Hematopoietic multipotent progenitor cell treated with erythropoietin and hydrocortisone succinate and interleukin-3 and kit ligand, for 15 days (in vitro differentiated cells): ENCODE measurements around the gene RGCC.
"Not testable (repeated sequence)": the region's sequence is repeated elsewhere in the genome, so short reads cannot be mapped to it uniquely, and the experiment has no call there.

Experiments used
- DNase-seq: peaks from one replicate; pipeline ENCODE4 v3.0.0-alpha.2; 2015; ENCODE audit warnings: low spot score

Gene RGCC

GRCh38 chr13:41456768-41457588, at the start of gene RGCC:
TSS of gene RGCC (plus strand) at chr13:41457550. CDS start at chr13:41457708, 158 bp downstream.
- peak; percentile 85 for DNase-seq

DNA sequence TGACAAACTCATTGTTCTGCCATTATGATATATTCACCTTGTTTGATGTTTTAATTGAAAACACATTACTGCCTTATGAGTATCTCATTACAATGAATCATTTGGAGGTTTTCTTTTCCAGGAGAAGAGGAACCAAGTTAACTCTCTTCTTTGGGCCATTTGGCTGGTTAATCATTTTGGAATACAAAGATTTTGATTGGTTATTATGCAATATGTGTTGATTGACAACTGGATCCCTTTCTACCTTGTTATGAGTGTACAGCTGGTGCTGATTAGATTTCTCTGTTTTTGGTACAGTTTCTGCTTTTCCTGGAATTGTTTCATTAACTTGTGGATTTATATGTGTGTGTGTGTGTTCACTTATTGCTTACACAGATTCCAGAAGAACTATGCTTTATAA, 49.2 kb upstream of the RGCC start:
- DNase-seq, result no peak

DNA sequence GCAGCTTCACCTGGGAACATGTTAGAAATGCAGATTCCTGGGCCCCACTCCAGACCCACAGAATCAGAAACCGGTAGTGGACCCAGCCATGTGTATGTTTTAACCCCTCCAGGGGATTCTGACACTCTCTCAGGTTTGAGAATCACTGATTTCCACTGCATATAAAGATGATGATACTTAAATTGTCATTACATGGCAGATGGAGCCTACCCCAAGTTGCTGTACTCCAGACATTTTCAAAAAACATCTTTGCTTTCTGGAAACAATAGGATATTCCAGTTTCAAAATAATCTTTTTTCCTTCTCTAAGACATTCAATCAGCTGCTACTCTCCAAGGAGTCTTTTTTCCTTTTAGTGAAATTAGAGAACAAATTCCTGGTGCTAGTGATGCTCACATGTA, 48.6 kb upstream of the RGCC start:
- no peak for DNase-seq

- no peak for DNase-seq
Measured at GRCh38 chr13:41409611-41410010, 47.7 kb upstream of the RGCC start.

- DNase-seq, result no peak
Measured at GRCh38 chr13:41411060-41411459, 46.3 kb upstream of the RGCC start.

DNA sequence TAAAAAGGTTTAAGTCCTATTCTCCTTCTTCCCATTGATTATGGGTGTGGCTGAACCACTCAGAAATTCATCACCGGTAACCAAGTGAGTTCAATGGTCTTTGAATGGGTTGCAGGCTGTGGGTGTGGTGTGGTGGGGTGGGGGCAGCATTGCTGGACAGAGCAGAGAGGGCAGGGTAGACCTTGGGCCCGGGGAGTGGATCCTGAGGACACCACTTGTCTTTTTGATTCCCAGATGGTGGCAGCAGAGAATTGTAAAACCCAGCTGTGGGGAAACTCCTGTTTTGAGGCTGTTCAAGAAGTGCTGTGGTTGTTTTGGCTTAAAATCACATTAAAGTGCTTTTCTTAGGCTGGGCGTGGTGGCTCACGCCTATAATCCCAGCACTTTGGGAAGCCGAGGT, 45.8 kb upstream of the RGCC start:
- peak; percentile 32 for DNase-seq

GRCh38 chr13:41413872-41414271, 43.5 kb upstream of the RGCC start:
- DNase-seq, result no peak

GRCh38 chr13:41416276-41416675, 41.1 kb upstream of the RGCC start:
- DNase-seq, result no peak

DNA sequence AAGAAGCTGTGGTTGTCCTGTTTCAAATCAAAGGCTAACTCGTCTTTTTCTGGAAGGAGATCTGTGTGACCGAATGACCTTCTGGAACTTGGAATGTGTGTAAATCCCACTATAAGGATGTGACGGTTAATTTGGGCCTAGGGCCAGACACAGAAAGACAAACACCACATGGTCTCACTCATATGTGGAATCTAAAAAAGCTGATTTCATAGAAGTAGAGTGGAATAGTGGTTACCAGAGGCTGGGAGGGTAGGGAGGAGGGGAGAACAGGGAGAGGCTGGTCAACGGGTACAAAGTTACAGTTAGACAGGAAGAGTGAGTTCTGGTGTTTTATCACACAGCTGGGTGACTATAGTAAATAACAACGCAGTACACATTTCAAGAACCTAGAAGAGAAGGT, 39.3 kb upstream of the RGCC start:
- DNase-seq, result no peak

DNA sequence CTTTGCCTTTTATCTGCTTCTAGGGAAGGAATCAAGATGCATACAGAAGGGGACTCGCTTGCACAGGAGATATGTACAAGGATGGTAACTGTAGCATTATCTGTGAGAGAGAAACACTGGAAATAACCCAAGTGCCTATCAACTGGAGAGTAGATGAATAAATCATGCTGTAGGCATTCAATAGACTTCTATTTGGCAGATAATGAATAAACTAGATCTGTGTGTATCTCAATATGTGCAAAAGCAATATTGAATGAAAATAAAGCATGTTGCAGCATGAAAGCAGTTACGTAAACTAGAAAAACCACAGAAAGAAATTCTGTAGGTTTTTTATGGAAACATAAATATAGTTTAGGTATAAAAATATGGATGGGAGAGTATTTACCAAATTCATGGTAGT, 38.6 kb upstream of the RGCC start:
- no peak for DNase-seq

DNA sequence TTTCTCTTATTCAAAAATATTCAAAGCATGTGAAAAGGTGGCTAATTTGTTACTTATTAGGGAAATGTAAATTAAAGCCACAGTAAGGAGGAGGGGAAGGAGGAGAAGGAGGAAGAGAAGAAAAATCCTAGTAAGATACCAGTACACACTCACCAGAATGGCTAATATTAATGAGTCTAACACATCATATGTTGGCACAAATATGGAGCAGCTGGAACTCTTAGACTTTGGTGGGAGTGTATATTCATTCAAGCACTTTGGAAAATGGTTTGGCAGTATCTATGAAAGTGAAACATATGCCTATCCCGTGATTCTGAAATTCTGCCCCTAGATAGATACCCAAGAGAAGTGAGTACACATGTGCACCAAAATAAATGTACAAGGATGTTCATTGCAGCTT, 38.1 kb upstream of the RGCC start:
- DNase-seq, result no peak

DNA sequence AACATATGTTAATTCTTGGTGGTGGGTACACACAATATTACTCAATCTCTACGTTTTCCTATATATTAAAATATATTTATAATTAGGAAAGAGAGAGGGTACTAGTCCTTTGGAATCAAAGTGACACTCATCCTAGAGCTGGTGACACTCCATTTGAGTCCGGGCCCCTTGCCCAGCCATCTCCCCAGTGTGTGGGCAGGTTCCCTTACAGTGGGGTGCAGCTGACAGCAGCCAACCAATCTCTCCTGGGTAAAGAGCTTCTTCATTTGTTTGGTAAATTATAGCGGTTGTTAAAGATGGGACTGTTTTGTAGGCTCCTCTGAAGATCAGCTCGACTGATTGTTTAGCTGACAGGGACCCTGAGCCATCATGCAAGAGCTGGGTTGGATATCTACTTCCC, 37.2 kb upstream of the RGCC start:
- no peak for DNase-seq

GRCh38 chr13:41421330-41421729, 36.0 kb upstream of the RGCC start:
- not testable (repeated sequence) for DNase-seq

- DNase-seq, result not testable (repeated sequence)
Measured at GRCh38 chr13:41421983-41422382, 35.4 kb upstream of the RGCC start.

DNA sequence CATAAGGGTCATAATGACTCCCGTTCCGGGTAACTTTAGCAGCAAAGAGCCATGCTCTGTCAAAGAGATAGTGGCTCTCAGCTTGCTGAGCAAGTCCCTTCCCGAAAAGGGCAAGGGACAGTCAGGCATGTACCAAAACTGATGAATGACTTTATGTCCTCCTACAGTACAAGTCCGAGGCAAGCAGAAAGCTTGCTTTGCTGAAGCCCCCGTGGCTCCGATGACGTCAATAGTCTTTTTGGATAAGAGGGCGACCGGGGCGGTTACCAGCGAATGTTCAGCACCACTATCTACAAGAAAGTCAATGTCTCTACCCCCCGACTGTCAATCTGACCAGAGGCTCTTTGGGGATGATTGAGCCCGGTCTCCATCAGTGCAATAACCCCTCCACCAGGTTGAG, 34.1 kb upstream of the RGCC start:
- DNase-seq, result not testable (repeated sequence)

- DNase-seq, result not testable (repeated sequence)
Measured at GRCh38 chr13:41424675-41425074, 32.7 kb upstream of the RGCC start.

DNA sequence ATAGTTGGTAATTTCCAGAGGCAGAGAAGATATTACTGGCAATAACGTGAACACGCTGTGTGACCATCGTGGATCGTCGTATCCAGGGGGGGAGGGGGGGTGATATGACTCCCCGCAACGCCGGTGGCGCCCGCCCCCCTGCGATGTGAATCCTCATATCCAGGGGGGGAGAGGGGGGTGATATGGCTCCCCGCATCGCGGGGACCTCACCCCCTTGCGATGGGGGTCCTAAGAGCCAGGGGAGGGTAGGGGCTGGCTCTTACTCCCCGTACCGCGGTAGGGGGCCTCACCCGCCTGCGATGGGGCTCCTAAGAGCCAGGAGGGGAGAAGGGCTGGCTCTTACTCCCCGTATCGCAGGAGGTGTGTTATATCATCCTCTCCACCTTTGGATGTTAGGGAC, 31.3 kb upstream of the RGCC start:
- no peak for DNase-seq

DNA sequence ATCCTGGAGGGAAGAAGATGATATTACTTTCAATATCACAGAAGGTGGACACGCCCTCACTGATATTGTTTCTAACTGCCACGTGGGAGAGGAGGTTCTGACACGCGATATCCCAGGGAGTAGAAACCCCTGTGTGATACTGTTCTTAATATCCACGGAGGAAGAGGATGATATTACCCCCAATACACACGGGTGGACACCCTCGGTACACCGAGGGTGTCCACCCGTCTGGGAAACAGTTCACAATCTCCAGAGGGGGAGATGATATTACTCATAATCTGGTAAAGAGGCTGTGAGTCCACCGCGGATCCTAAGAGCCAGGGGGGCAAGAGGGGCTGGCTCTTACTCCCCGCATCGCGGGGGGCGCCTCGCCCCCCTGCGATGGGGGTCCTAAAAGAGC, 29.7 kb upstream of the RGCC start:
- no peak for DNase-seq

GRCh38 chr13:41428155-41428554, 29.2 kb upstream of the RGCC start:
- DNase-seq, result no peak

DNA sequence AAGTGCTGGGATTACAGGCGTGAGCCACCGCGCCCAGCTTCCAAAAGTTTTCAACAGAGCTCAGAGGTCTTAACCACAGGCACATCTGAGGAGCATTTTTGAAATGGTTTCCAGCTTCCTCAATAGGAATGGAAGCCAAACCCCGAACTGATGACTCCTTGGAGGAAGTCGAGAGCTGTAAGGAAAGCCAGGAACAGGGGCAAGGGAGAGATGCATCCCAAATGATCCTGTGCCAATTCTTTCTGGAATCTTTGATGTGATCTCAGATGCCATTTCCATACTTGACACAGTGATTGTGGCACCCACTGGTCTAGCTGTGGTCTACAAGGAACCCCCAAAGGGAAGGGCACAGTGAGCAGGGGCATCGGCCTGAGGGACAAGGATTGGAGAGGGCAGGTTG, 23.3 kb upstream of the RGCC start:
- not testable (repeated sequence) for DNase-seq

DNA sequence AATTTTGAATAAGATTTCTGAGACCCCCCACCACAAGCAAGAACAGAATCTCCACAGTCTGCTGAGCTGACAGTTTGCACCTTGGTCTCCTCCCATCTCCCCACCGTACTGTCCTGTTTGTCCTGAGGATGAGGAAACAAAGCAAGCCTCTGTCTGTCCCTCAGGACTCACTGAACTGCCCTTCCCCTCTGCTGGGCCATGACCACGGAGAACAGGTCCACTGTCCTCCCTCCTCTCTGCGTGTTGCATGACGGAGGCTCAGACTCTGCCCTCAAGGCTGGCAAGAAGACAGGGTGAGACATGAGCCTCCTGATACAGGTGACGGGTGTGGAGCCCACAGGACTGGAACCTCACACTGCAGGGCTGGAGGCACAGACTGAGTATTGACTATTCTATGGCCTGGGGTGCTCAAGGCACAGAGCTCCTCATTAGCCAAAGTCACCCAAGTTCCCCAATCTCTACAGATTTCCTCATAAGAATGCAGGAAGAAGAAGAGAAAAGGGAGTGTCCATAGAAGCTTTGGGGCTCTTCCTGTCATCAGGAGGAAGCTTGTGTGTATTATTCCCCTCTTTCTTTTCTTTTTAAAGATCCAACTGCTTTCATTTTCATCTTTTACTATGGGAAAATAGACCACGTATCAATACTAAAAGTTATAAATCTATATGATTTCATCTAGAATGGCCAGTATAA, 22.4 kb upstream of the RGCC start:
- no peak for DNase-seq

GRCh38 chr13:41443969-41444368, 13.4 kb upstream of the RGCC start:
- no peak for DNase-seq

DNA sequence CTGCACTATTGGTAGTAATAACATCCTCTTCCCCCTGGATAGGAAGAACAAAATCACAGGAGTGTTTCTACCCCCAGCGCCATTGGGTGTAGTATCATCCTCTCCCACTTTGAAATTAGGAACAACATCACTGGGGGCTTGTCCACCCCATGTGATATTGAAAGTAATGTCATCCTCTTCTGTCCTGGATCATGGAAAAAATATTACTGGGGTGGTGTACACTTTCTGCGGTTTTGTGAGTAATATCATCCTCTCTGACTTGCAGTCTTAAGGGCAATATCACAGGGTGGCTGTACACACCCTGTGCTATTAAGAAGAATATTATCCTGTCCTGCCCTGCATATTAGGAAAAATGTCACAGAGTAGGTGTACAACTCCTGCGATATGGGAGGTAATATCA, 4.9 kb upstream of the RGCC start:
- DNase-seq, result no peak

DNA sequence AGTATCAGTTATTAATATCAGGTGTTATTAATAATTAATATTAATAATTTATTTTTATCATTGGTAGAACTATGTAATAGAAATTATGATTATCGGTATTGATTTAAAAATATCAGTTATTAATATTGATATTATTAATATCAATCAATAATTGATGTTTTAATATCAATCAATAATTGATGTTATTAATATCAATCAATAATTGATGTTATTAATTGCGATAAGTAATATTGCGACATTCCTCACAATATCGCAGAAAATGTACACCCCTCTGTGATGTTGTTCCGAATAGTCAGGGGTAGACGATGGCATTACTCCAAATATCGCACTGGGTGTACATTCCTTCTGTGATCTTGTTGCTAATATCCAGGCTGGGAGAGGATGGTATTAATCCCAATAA, 3.7 kb upstream of the RGCC start:
- no peak for DNase-seq
